ENCODE measurements around the gene ZNF519. TPM values are rescaled to one million over a fixed set of nuclear protein-coding genes. Genes with fewer than 3 reads are reported as not detected.

ZNF519 gene
- total and polyA plus RNA-seq, 11 donors = 0.97 to 6.3 (median 2.5) TPM

DNA sequence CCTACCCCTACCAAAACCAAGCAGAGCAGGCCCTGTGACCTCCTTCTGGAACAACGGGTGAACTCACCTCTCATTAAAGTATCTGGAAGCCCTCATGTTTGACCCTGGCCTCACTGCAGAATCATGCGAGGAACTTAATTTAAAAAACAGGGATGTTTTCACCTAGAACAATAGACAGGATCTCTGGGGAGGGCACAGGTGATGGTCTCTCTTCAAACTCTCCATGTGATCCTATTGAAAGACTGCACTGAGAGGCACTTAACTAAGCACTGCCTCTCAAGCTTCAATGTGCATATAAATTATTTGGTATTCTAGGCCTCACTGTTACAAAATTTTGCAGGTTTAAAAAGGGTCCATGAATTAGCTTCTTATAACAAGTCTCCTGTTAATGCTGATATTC lies 7.5 kb downstream of the ZNF519 start:
- intact Hi-C loops (cut with DNase I) = no loop called here
- ATAC-seq = no peak

DNA sequence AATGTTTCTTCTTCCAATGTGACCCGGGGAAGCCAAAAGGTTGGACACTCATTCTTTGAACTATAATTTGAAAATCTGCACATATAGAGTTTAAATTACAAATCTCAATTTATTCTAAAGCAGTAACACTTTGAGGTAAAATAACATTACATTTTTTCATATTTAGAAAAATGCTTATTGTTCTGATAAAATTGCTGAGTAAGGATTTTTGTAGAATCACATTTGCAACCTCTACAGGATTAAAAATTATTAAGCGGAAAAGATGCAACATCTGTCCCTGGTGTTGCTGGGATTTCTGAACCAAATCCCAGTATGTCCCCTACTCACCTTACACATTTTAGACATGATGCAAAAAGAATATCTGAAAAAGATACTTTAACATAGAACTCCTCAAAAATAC lies 10.1 kb downstream of the ZNF519 start:
- TF ChIP-seq, protein P1, sequence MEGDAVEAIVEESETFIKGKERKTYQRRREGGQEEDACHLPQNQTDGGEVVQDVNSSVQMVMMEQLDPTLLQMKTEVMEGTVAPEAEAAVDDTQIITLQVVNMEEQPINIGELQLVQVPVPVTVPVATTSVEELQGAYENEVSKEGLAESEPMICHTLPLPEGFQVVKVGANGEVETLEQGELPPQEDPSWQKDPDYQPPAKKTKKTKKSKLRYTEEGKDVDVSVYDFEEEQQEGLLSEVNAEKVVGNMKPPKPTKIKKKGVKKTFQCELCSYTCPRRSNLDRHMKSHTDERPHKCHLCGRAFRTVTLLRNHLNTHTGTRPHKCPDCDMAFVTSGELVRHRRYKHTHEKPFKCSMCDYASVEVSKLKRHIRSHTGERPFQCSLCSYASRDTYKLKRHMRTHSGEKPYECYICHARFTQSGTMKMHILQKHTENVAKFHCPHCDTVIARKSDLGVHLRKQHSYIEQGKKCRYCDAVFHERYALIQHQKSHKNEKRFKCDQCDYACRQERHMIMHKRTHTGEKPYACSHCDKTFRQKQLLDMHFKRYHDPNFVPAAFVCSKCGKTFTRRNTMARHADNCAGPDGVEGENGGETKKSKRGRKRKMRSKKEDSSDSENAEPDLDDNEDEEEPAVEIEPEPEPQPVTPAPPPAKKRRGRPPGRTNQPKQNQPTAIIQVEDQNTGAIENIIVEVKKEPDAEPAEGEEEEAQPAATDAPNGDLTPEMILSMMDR (IDR thresholded peaks at IDR 0.05) = no peak
- H3K27ac ChIP-seq = no peak overlapping the region
- no peaks in the 10 kb centered on the region for H3K27me3 ChIP-seq
- H3K4me1 ChIP-seq = no peaks in the 10 kb centered on the region
- peaks cover 0 to under 1% (median 0%) of the 10 kb centered on the region in 12 donors for H3K9me3 ChIP-seq
- intact Hi-C loops (cut with DNase I) = no loop called here
- H3K36me3 ChIP-seq = no peaks in the 10 kb centered on the region
- ATAC-seq = no peak
- WGBS, 4 donors = 96 to 100% (median 98%) methylated on average over 2 of the region's 2 CpGs
- DNase-seq = no peak
- H3K4me3 ChIP-seq = no peak overlapping the region

More for the DNA sequence above, 7.5 kb downstream of the ZNF519 start:
- Histone ChIP-seq H3K9me3 (no peaks in the 10 kb centered on the region), H3K4me3 (no peak overlapping the region), H3K27me3 (no peaks in the 10 kb centered on the region), H3K4me1 (no peaks in the 10 kb centered on the region), H3K27ac (no peak overlapping the region), H3K36me3 (no peaks in the 10 kb centered on the region)
- 48 to 65% (median 59%) methylated on average over 2 of the region's 2 CpGs for WGBS, 4 donors
- DNase-seq = no peak
- TF ChIP-seq POLR2A (IDR thresholded peaks at IDR 0.05) = no peak
- TF ChIP-seq, protein P1 (IDR thresholded peaks at IDR 0.05) = no peak

DNA sequence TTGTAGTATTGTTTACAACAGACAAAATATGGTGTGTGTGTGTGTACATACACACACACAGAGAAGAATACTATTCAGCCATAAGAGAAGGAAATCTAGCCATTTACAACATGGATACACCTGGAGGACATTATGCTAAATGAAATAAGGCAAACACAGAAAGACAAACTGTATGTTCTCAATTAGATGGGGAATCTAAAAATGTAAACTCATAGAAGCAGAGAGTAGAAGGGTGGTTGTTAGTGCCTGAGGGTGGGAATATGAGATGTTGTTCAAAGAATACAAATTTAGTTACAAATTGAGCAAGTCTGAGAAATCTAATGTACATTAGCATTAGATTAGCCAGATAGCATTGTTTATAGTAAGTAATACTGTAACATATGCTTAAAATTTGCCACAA lies 11.3 kb downstream of the ZNF519 start:
- intact Hi-C loops (cut with DNase I) = no loop called here
- Histone ChIP-seq H3K4me3 (no peak overlapping the region), H3K4me1 (no peaks in the 10 kb centered on the region), H3K27me3 (no peaks in the 10 kb centered on the region), H3K27ac (no peak overlapping the region), H3K9me3 (peaks cover 0 to 12% (median 0%) of the 10 kb centered on the region in 12 donors), H3K36me3 (no peaks in the 10 kb centered on the region)
- DNase-seq = no peak
- no peak for ATAC-seq
- TF ChIP-seq, protein P1 (IDR thresholded peaks at IDR 0.05) = no peak
- TF ChIP-seq POLR2A (IDR thresholded peaks at IDR 0.05) = no peak

DNA sequence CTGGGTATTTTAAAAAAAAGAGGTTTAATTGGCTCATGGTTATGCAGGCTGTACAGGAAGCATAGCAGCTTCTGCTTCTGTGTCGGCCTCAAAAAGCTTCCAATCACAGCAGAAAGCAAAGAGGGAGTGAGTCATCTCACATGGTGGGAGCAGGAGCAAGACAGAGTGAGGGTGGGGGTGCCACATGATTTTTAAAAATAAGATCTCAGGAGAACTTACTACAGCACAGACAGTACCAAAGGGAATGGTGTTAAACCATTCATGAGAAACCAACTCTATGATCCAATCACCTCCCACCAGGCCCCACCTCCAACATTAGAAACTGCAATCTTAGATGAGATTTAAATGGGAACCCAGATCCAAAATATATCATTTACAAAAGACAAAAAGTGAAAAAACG lies 14.6 kb downstream of the ZNF519 start:
- peaks cover 0 to 28% (median 4%) of the 10 kb centered on the region in 12 donors for H3K9me3 ChIP-seq
- intact Hi-C loops (cut with DNase I) = no loop called here
- no peaks in the 10 kb centered on the region for H3K36me3 ChIP-seq
- WGBS, 4 donors = 90 to 97% (median 95%) methylated on average over 2 of the region's 2 CpGs
- no peaks in the 10 kb centered on the region for H3K27me3 ChIP-seq
- ATAC-seq (no peak), DNase-seq (no peak)
- H3K27ac ChIP-seq = no peak overlapping the region
- TF ChIP-seq, protein P1 (IDR thresholded peaks at IDR 0.05) = no peak
- H3K4me1 ChIP-seq = no peaks in the 10 kb centered on the region
- no peak overlapping the region for H3K4me3 ChIP-seq
